ENCODE measurements around the gene VPS4B. TPM values are rescaled to one million over a fixed set of nuclear protein-coding genes. Genes with fewer than 3 reads are reported as not detected.
"Not testable (repeated sequence)": the region's sequence is repeated elsewhere in the genome, so short reads cannot be mapped to it uniquely, and the experiment has no call there.

Gene VPS4B
- total and polyA plus RNA-seq, 5 experiments from 2014 or later: 41.0 to 74.8 (median 57.8) TPM

DNA sequence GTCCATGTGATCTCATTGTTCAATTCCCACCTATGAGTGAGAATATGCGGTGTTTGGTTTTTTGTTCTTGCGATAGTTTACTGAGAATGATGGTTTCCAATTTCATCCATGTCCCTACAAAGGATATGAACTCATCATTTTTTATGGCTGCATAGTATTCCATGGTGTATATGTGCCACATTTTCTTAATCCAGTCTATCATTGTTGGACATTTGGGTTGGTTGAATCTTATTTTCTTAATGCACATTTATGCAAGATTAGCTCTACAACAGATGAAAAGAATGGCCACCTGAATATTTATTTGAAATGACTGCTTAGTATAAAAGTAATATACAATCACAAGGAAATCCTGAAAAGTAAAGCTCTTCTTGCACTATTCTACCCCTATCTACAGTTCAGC is 58.9 kb downstream of the VPS4B start:
- not testable (repeated sequence) for H3K9me3 Mint-ChIP-seq, H3K27me3 Mint-ChIP-seq
- peak overlapping the region in 2 of 10 donors; percentile 0 to 25 for H3K27ac Mint-ChIP-seq

DNA sequence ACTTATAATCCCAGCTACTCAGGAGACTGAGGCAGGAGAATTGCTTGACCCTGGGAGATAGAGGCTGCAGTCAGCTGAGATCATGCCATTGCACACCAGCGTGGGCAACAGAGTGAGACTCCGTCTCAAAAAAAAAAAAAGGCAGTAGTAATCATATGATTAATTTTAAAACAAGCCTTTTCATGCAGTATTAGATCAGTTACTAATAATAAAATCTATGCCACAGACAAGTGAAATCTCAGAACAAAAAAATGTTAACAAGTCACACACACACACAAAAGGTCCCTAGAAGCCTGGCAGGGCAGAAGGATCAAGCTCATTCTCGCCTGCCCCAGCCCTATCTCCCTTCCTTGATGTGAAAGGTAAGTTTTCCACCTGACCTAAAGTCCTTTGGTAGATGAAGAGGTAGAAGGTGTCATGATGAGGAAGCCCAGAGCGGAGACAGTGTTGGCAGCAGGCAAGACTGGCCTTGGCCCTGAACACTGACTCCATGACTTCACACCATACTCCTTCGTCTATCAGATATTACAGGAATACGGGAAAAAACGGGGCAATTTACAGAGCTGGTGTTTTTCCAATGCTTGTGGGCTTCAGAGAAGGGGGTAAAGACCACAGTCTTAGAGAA is 65.9 kb downstream of the VPS4B start:
- ATAC-seq: no peak
- Mint-ChIP-seq H3K4me1 (no peaks in the 10 kb centered on the region), H3K9me3 (no peaks in the 10 kb centered on the region), H3K4me3 (no peak overlapping the region), H3K27ac (no peak overlapping the region), H3K27me3 (no peaks in the 10 kb centered on the region), H3K36me3 (peaks cover 4 to 80% (median 24%) of the 10 kb centered on the region in 3 donors)
- POLR2A ChIA-PET: no interaction called here
- no peak for DNase-seq

More for the DNA sequence above, 58.9 kb downstream of the VPS4B start:
- not testable (repeated sequence) for DNase-seq, ATAC-seq, H3K4me3 Mint-ChIP-seq
- peaks cover 0 to 35% (median 10%) of the 10 kb centered on the region in 3 donors for H3K36me3 Mint-ChIP-seq
- POLR2A ChIA-PET: interaction anchor here (0.8 kb wide), 1 partner anchor 59 kb away, joined by 3 read pairs; the partner anchor contains the start of gene VPS4B
- H3K4me1 Mint-ChIP-seq: peaks cover 17 to 41% (median 35%) of the 10 kb centered on the region in 4 donors

DNA sequence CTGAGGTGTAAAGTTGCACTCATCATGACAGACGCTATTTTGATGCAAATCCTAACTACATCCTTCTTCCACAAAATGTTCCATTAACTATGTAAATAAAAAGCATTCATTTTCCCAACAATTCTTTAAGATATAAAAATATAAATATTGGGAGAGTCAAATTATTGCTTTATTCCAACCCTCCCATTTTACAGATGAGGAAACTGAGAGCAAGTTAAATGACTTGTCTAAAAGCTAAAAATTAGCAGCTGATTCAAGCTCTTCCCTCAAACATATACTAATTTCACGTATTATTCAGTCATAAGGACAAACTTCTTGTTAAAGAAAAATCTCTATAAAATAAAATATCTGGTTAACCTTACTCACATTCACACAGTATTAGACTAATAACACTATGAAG is 72.0 kb downstream of the VPS4B start:
- no peak for DNase-seq
- Mint-ChIP-seq H3K4me1 (peaks cover 0 to 4% (median 1%) of the 10 kb centered on the region in 4 donors), H3K27me3 (no peaks in the 10 kb centered on the region), H3K36me3 (peaks cover 4 to 90% (median 35%) of the 10 kb centered on the region in 3 donors), H3K4me3 (no peak overlapping the region), H3K27ac (no peak overlapping the region), H3K9me3 (no peaks in the 10 kb centered on the region)
- no peak for ATAC-seq
- POLR2A ChIA-PET: interaction anchor here (1.1 kb wide), 1 partner anchor 11 kb away, joined by 5 read pairs; no protein-coding TSS in a partner anchor

DNA sequence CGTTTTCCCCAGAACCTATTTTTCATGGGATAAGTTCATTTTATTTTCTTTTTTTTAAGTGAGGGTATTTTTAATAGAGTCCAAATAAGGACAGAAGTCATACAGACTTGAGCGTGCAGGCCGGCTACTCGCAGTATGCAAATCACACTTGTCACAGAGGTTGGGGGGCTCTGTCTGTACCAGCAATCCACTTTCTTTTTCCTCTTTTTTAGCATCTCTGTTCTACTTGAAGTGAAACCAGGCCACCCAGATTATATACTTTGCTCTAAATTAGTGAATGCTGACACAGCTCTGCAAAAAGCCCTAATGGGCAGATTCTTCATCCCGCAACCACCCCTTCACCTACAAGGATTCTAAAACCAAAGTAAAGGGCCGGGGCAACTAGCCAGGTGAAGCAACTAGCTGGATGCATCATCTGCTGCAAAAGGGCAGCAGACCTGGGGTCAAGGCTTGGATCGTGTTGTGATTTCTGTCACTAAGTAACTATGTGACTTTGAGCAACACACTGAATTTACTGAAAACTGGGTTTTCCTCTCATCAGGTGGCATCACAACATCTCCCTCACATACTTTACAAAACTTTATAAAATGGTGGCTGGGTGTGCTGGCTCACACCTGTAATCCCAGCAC is 73.7 kb downstream of the VPS4B start:
- DNase-seq (no peak), ATAC-seq (no peak)
- H3K4me3 Mint-ChIP-seq: no peak overlapping the region
- H3K4me1 Mint-ChIP-seq: peaks cover 0 to 4% (median 1%) of the 10 kb centered on the region in 4 donors
- H3K36me3 Mint-ChIP-seq: peaks cover 4 to 90% (median 24%) of the 10 kb centered on the region in 3 donors
- no peaks in the 10 kb centered on the region for H3K9me3 Mint-ChIP-seq
- H3K27me3 Mint-ChIP-seq: no peaks in the 10 kb centered on the region
- POLR2A ChIA-PET: interaction anchor here (0.5 to 0.9 kb wide), 2 partner anchors 16 to 95 kb away, joined by 3 to 4 read pairs; no protein-coding TSS in a partner anchor
- H3K27ac Mint-ChIP-seq: no peak overlapping the region

DNA sequence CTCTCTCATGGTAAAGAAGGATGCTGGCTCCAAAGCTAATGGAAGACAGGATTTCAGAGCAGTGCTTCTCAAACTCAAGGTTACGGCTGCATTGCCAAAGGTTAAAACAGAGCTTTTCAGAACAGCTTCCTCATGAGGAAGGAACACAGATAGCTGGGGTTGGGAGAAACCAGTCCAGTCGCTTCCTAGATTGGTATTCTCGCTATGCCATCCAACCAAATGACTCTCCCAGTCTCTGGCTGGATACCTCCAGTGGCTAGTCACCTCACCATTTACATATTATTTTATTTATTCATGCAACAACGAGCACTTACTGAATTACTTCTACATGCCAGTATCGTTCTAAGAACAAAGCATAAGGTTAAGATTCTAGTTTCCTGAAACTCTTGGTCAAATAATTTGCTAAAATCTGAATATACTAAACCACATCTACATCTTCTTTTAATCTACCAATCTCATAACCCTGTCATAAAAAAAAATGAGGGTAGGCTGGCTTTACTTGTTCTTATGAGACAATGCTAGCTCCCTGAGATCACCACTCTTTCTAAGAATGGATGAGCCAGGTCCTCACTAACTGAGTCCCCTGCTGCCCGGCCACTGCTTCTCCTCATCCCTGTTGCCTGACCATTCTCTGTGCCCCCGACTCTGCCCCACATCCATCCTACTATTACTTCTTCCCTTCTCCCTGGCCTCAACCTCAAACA is 75.6 kb downstream of the VPS4B start:
- POLR2A ChIA-PET: interaction anchor here (0.9 kb wide), 1 partner anchor 19 kb away, joined by 4 read pairs; no protein-coding TSS in a partner anchor
- H3K4me1 Mint-ChIP-seq: peaks cover 0 to 4% (median 2%) of the 10 kb centered on the region in 4 donors
- DNase-seq: no peak
- ATAC-seq: no peak
- no peaks in the 10 kb centered on the region for H3K27me3 Mint-ChIP-seq
- H3K9me3 Mint-ChIP-seq: no peaks in the 10 kb centered on the region
- peaks cover 0 to 91% (median 27%) of the 10 kb centered on the region in 3 donors for H3K36me3 Mint-ChIP-seq
- peak overlapping the region in 3 of 10 donors; percentile 7 to 82 (median 43) for H3K27ac Mint-ChIP-seq
- H3K4me3 Mint-ChIP-seq: no peak overlapping the region

DNA sequence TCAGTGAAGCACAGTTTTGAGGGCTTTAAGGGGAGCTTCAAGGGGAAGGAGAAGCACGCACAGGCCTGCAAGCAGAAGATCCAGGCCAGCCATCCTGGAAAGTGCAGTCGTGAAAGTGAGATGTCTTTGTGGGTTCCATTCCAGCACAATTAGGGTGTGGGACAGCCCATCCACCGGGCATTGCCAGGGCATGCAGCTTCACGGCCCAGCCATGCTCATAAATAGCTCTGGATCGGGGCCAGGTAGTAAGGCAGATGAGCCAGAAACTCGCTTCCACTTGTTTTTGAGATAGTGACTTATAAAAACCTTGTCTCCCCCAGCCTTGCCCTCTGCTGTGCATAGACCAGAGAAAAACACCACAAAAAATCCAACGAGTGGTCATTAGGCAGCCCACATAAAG is 76.2 kb downstream of the VPS4B start:
- no peak for ATAC-seq
- Mint-ChIP-seq H3K27me3 (no peaks in the 10 kb centered on the region), H3K9me3 (no peaks in the 10 kb centered on the region), H3K27ac (no peak overlapping the region), H3K36me3 (peaks cover 0 to 92% (median 30%) of the 10 kb centered on the region in 3 donors), H3K4me1 (peaks cover 0 to 4% (median 2%) of the 10 kb centered on the region in 4 donors), H3K4me3 (no peak overlapping the region)
- POLR2A ChIA-PET: interaction anchor here (0.9 kb wide), 1 partner anchor 20 kb away, joined by 4 read pairs; no protein-coding TSS in a partner anchor
- DNase-seq: no peak

DNA sequence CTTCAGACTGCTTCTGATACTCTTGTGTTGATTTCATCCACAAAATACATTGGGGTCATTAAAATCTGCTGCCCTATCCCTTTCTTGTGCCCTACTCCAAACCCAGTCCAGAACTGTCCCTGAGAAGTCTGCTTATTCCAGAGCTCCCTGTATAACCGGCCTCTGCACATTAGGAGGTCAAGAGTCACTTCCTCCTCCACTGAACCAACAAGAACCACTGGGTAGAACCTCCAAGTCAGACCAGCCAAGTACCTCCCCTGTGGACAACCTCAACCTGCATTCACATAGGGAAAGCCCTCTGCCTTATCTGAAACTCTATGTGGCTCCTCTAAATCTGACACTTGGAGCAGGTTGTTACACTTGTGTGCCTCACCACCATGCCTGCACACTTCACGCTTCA is 77.4 kb downstream of the VPS4B start:
- H3K27ac Mint-ChIP-seq: peak overlapping the region in 4 of 10 donors; percentile 14 to 63 (median 28)
- peaks cover 0 to 92% (median 30%) of the 10 kb centered on the region in 3 donors for H3K36me3 Mint-ChIP-seq
- H3K4me1 Mint-ChIP-seq: peaks cover 0 to 5% (median 3%) of the 10 kb centered on the region in 4 donors
- POLR2A ChIA-PET: no interaction called here
- H3K9me3 Mint-ChIP-seq: no peaks in the 10 kb centered on the region
- no peaks in the 10 kb centered on the region for H3K27me3 Mint-ChIP-seq
- no peak overlapping the region for H3K4me3 Mint-ChIP-seq
- ATAC-seq (no peak), DNase-seq (no peak)

DNA sequence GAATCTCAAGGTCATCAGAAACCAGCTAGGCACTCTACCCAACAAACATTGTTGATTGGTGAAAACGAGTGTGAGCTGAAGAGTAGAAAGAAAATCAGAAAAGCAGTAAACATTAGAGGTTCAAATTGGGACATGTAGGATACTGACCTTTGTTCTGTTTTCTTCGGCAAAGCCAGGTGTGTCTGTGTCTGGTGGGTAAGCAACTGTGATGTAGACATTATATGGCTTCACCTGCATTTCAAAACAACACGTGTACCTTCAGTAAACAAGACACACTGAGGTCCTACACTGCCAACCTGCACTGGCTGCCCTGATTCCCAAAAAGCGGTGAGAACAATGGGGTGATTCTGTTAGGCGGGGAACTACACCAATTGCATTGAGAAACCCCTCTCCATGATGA is 78.0 kb downstream of the VPS4B start:
- Mint-ChIP-seq H3K4me3 (no peak overlapping the region), H3K27me3 (no peaks in the 10 kb centered on the region), H3K36me3 (peaks cover 0 to 90% (median 25%) of the 10 kb centered on the region in 3 donors), H3K4me1 (peaks cover 0 to 6% (median 3%) of the 10 kb centered on the region in 4 donors), H3K9me3 (no peaks in the 10 kb centered on the region), H3K27ac (no peak overlapping the region)
- no peak for DNase-seq
- POLR2A ChIA-PET: no interaction called here
- ATAC-seq: no peak

DNA sequence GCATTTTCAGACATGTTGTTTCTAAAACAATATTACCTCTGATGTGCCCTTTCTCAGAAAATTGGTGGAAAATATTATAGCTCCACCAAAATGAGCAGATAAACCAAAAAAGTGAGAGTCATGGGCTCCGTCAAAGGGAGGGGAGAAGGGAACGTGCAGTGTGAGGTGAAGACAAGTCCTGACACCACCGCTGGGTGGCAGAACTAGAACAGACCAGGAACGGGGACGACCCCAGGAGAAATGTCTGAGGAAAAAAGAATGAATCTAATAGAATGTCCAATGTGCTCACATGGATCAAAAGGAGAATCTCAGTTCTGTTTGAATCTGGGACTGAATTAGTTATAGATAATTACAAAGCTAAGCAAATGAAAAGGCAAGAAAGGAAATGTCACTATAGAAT is 80.1 kb downstream of the VPS4B start:
- Mint-ChIP-seq H3K36me3 (peaks cover 0 to 86% (median 20%) of the 10 kb centered on the region in 3 donors), H3K27ac (no peak overlapping the region), H3K27me3 (no peaks in the 10 kb centered on the region), H3K4me3 (no peak overlapping the region), H3K9me3 (no peaks in the 10 kb centered on the region), H3K4me1 (peaks cover 0 to 6% (median 2%) of the 10 kb centered on the region in 4 donors)
- peak in 5 of 10 donors; percentile 27 to 33 (median 28) for DNase-seq
- ATAC-seq: peak; percentile 67 to 76
- POLR2A ChIA-PET: interaction anchor here (0.7 to 1.4 kb wide), 2 partner anchors 23 to 80 kb away, joined by 4 to 5 read pairs; partner anchors contain the start of gene VPS4B

DNA sequence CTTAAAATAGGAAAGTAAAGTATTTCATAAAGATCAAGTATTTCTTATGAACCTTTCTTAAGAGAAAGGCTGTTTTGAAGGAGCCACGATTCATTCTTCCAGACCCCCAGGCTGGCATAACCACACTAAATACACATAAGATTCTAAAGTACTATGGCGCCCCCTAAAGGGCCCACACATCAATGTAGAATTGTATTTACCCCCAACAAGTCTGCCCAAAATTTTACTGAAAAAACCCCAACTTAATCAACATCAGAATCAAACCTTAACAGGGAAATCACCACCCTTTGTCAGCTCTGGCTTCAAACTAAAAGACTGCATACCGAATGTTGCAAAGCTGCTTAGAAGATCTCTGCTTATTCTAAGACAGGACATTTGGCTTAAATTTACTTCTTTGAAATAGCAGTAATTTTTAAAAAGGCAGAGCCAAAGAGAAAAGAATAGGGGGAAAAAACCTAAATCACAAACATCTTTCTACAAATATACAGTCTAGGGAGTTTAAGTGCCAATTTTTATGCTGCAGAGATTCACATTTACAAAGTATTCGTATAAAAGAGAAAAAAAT is 82.3 kb downstream of the VPS4B start:
- POLR2A ChIA-PET: interaction anchor here (0.7 kb wide), 1 partner anchor 323 kb away, joined by 3 read pairs; no protein-coding TSS in a partner anchor
- ATAC-seq: peak; percentile 82 to 85
- DNase-seq: peak; percentile 22 to 71 (median 48)
- Mint-ChIP-seq H3K4me3 (no peak overlapping the region), H3K27ac (peak overlapping the region in 2 of 10 donors; percentile 43 to 54), H3K4me1 (peaks cover 0 to 6% (median 0%) of the 10 kb centered on the region in 4 donors), H3K27me3 (no peaks in the 10 kb centered on the region), H3K36me3 (peaks cover 4 to 82% (median 26%) of the 10 kb centered on the region in 3 donors), H3K9me3 (no peaks in the 10 kb centered on the region)

Measured in naive thymus-derived CD8-positive, alpha-beta T cell (primary cell).